Fibroblast of lung (primary cell): ENCODE results near the gene VPS4B. TPM values are rescaled to one million over a fixed set of nuclear protein-coding genes. Genes with fewer than 3 reads are reported as not detected.

Experiments
- DNase-seq, 2 donors: peaks; one replicate each; pipeline versions ENCODE4 v3.0.0 to v3.0.0-alpha.2; 2010; ENCODE audit warnings: low read depth in 2 of 2
- H2AFZ ChIP-seq: 2 replicates; pipeline ENCODE4 v1.5.1; 2012; ENCODE audit warnings: low read length, control low read depth, inconsistent platforms
- H3K27ac ChIP-seq: 2 replicates; pipeline ENCODE4 v1.5.1; 2011; ENCODE audit warnings: low read length, control low read depth; ENCODE audit not compliant: insufficient read depth
- H3K27me3 ChIP-seq: 2 replicates; pipeline ENCODE4 v1.5.1; 2011; ENCODE audit warnings: mild to moderate bottlenecking, low read length; ENCODE audit not compliant: control insufficient read depth, insufficient read depth
- H3K36me3 ChIP-seq: 2 replicates; pipeline ENCODE4 v1.5.1; 2011; ENCODE audit warnings: low read length; ENCODE audit not compliant: control insufficient read depth, insufficient read depth
- H3K4me1 ChIP-seq: 2 replicates; pipeline ENCODE4 v1.5.1; 2011; ENCODE audit warnings: low read length; ENCODE audit not compliant: control insufficient read depth, insufficient read depth; ENCODE audit errors: extremely low read depth
- H3K4me2 ChIP-seq: 2 replicates; pipeline ENCODE4 v1.5.1; 2011; ENCODE audit warnings: low read length, control low read depth; ENCODE audit not compliant: insufficient read depth; ENCODE audit errors: extremely low read depth
- H3K4me3 ChIP-seq, 4 experiments: fragments of 200-600 bp in 1 of 4; sonication (generic) in 1 of 4; replicated peaks in 1 of 4; 2 replicates each; pipeline ENCODE4 v1.5.1; 2011 to 2016; ENCODE audit warnings: low read length in 4 of 4, low read depth in 3 of 4, mild to moderate bottlenecking in 3 of 4, control low read depth in 2 of 4, inconsistent platforms in 1 of 4, mixed read lengths in 1 of 4; ENCODE audit not compliant: insufficient read depth in 1 of 4; ENCODE audit errors: control extremely low read depth in 1 of 4
- H3K79me2 ChIP-seq: 2 replicates; pipeline ENCODE4 v1.5.1; 2012; ENCODE audit warnings: mild to moderate bottlenecking, low read length, inconsistent platforms; ENCODE audit not compliant: control insufficient read depth, insufficient read depth
- H3K9ac ChIP-seq: 2 replicates; pipeline ENCODE4 v1.5.1; 2011; ENCODE audit warnings: mild to moderate bottlenecking, low read length, control low read depth; ENCODE audit not compliant: insufficient read depth
- H3K9me3 ChIP-seq: 2 replicates; pipeline ENCODE4 v1.5.1; 2012; ENCODE audit warnings: low read depth, low read length; ENCODE audit not compliant: control insufficient read depth, insufficient read depth
- H4K20me1 ChIP-seq: 2 replicates; pipeline ENCODE4 v1.5.1; 2011; ENCODE audit warnings: low read length; ENCODE audit not compliant: control insufficient read depth, insufficient read depth; ENCODE audit errors: extremely low read depth
- EZH2 ChIP-seq: IDR thresholded peaks from 2 replicates; pipeline ENCODE4 v1.5.1; 2012; ENCODE audit warnings: low read length, control low read depth, mild to moderate bottlenecking; ENCODE audit errors: missing control alignments
- polyA plus RNA-seq, 2 donors: library from polyadenylated mRNA; depleted of rRNA in 1 of 2; stranded (reverse) in 1 of 2; unstranded in 1 of 2; fragments of >200 nt; gene quantifications; 2 replicates each; pipeline ENCODE4 v1.2.1, GENCODE V29; 2011 to 2012; ENCODE audit warnings: missing spikeins in 1 of 2
- total RNA-seq: library from RNA; depleted of rRNA; stranded (reverse); fragments of >200 nt; gene quantifications from 2 replicates; pipeline ENCODE4 v1.2.1, GENCODE V29; 2014
- TF ChIP-seq, protein P1 (sequence below), 2 donors: IDR thresholded peaks in 1 of 2; conservative IDR thresholded peaks in 1 of 2; 1 replicate in 1 of 2; 2 replicates in 1 of 2; pipeline ENCODE4 v1.5.1; 2011 to 2012; ENCODE audit warnings: low read length in 2 of 2, control low read depth in 1 of 2, inconsistent platforms in 1 of 2, low read depth in 1 of 2, mild to moderate bottlenecking in 1 of 2

The VPS4B gene
- total and polyA plus RNA-seq, 2 donors (not counting 1 experiment from before 2014, with no cell fraction given) = 38.0 to 52.0 TPM

DNA sequence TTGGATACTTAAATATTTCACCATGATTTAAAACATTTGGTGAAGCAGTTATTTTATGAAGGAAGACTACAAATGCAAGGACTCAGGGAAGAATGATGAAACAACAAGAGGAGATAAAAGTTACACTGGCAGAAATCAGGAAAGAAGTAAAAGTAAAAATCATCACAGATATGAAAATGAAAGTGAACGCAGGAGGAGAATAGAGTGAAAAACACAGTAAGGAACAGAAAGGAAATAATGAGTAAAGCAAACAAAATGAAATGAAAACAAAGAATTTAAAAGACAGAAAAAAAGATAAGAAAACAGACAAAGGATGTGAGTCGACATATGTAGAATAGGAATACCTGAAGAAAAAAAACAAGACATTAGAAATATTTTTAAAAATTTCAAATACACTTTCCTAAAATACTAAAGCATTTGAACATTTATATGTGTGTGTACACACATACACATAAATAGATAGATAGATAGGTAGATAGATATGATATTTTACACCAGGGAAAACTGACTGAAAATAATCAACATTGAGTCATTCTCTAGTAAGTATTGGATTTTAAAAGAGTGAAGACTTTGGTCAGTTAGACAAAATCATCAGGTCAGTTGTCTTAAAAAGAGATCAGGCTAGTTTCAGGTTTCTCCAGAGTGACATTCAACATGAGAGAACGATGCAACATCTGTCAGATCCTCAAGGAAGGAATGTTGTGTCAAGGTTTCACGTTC lies 43.2 kb downstream of the VPS4B start:
- Histone ChIP-seq H3K27me3 (no peaks in the 10 kb centered on the region), H3K4me1 (no peaks in the 10 kb centered on the region), H4K20me1 (no peaks in the 10 kb centered on the region), H3K9me3 (no peaks in the 10 kb centered on the region), H3K79me2 (no peaks in the 10 kb centered on the region), H3K4me2 (no peak overlapping the region), H3K27ac (no peak overlapping the region), H3K9ac (no peak overlapping the region), H3K36me3 (no peaks in the 10 kb centered on the region), H3K4me3 (no peak overlapping the region), H2AFZ (no peak overlapping the region)
- no peak for DNase-seq
- TF ChIP-seq, protein P1, sequence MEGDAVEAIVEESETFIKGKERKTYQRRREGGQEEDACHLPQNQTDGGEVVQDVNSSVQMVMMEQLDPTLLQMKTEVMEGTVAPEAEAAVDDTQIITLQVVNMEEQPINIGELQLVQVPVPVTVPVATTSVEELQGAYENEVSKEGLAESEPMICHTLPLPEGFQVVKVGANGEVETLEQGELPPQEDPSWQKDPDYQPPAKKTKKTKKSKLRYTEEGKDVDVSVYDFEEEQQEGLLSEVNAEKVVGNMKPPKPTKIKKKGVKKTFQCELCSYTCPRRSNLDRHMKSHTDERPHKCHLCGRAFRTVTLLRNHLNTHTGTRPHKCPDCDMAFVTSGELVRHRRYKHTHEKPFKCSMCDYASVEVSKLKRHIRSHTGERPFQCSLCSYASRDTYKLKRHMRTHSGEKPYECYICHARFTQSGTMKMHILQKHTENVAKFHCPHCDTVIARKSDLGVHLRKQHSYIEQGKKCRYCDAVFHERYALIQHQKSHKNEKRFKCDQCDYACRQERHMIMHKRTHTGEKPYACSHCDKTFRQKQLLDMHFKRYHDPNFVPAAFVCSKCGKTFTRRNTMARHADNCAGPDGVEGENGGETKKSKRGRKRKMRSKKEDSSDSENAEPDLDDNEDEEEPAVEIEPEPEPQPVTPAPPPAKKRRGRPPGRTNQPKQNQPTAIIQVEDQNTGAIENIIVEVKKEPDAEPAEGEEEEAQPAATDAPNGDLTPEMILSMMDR (conservative IDR thresholded peaks at IDR 0.05 in 1 of 2, IDR thresholded peaks at IDR 0.05 in 1 of 2; ENCODE audit: low read depth in 1 of 2, low read length in 2 of 2) = no peak
- TF ChIP-seq EZH2 = no peak

DNA sequence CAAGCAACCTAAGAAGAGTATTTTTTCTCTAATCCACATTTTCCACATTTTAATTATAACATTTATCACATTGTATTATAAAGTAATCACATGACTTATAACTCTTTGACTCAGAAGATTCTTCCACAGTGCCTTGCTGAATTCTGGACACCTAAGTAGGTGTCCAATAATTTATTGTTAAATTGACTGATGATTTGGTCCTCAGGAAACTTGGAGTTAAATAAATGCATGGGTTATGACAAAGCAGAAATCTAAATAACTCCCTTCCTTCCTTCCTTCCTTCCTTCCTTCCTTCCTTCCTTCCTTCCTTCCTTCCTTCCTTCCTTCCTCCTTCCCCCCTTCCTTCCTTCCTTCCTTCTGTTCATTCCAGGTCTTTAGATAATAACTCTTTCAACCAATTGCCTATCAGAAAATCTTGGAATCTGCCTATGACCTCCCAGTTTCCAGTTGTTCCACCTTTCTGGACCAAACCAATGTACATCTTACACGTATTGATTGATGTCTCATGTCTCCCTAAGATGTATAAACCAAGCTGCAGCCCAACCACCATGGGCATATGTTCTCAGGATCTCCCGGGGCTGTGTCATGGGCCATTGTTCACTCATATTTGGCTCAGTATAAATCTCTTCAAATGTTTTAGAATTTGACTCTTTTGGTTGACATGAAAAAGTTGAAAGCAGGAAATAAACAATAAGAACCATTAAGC lies 44.8 kb downstream of the VPS4B start:
- Histone ChIP-seq H3K36me3 (no peaks in the 10 kb centered on the region), H3K27ac (no peak overlapping the region), H3K9ac (no peak overlapping the region), H3K79me2 (no peaks in the 10 kb centered on the region), H4K20me1 (no peaks in the 10 kb centered on the region), H3K4me2 (no peak overlapping the region), H3K4me1 (no peaks in the 10 kb centered on the region), H3K9me3 (no peaks in the 10 kb centered on the region), H3K27me3 (no peaks in the 10 kb centered on the region), H3K4me3 (no peak overlapping the region), H2AFZ (no peak overlapping the region)
- no peak for DNase-seq
- TF ChIP-seq, protein P1 (conservative IDR thresholded peaks at IDR 0.05 in 1 of 2, IDR thresholded peaks at IDR 0.05 in 1 of 2; ENCODE audit: low read depth in 1 of 2, low read length in 2 of 2) = no peak

DNA sequence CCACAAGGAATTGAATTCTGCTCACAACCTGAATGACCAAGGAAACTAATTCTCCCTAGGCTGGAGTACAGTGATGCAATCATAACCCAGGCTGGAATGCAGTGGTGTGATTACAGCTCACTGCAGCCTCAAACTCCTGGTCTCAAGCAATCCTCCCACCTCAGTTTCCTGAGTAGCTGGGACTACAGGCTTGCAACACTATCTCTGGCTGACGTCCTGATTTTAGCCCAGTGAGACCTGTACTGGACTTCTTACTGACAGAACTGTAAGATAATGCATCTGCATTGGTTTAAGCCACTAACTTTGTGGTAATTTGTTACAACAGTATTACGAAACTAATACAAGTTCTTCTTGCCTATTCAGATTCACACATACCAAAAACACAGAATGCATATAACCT lies 45.7 kb downstream of the VPS4B start:
- Histone ChIP-seq H3K27me3 (no peaks in the 10 kb centered on the region), H3K36me3 (no peaks in the 10 kb centered on the region), H3K27ac (no peak overlapping the region), H3K4me2 (no peak overlapping the region), H3K4me1 (no peaks in the 10 kb centered on the region), H3K9me3 (no peaks in the 10 kb centered on the region), H2AFZ (no peak overlapping the region), H3K9ac (no peak overlapping the region), H3K79me2 (no peaks in the 10 kb centered on the region), H3K4me3 (no peak overlapping the region), H4K20me1 (no peaks in the 10 kb centered on the region)
- TF ChIP-seq, protein P1 (conservative IDR thresholded peaks at IDR 0.05 in 1 of 2, IDR thresholded peaks at IDR 0.05 in 1 of 2; ENCODE audit: low read depth in 1 of 2, low read length in 2 of 2) = no peak
- TF ChIP-seq EZH2 = no peak
- DNase-seq = peak; percentile 11 to 67
